ENCODE data around the gene MYL6B.

DNA sequence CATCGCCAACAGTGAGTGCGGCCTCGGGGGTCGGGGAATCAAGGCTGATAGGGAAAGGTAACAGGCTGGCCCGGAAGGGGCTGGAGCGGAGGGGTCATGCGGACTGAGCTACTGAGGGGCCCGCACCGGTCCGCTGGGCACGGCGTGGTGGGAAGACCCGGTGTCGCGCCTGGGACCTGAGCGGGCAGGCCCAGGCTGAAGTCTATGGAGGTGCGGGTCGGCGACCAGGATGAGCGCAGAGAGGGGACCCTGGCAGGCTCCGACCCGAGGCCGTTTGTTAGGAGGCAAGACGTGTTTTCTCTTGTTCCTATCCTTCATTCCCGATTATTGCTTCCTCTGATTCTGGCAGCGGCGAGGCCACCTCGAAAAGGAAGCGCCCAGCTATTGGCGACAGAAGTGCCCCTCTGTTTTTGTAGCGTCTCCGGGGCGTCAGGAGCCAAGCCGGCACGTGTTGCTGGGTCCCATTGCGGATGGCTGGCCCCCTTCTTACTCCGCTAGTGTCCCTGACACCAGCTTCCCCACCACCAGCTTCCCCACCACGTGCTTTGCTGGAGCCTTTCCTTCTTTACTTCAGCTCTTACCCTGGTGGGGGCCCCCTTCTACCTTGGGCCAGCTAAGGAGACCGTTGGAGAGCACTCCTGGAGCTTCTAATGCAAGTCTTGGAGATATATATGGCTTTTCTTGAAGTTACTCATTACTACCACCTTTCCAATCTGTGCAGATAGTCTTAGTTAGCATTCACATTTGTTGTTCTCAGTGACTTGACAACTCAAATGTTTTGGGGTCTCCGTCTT, 47.4 kb upstream of the MYL6B start:
- TF ChIP-seq EZH2 (IDR thresholded peaks at IDR 0.05; ENCODE audit: low read length, missing control alignments): no peak
- TF ChIP-seq, protein P1, sequence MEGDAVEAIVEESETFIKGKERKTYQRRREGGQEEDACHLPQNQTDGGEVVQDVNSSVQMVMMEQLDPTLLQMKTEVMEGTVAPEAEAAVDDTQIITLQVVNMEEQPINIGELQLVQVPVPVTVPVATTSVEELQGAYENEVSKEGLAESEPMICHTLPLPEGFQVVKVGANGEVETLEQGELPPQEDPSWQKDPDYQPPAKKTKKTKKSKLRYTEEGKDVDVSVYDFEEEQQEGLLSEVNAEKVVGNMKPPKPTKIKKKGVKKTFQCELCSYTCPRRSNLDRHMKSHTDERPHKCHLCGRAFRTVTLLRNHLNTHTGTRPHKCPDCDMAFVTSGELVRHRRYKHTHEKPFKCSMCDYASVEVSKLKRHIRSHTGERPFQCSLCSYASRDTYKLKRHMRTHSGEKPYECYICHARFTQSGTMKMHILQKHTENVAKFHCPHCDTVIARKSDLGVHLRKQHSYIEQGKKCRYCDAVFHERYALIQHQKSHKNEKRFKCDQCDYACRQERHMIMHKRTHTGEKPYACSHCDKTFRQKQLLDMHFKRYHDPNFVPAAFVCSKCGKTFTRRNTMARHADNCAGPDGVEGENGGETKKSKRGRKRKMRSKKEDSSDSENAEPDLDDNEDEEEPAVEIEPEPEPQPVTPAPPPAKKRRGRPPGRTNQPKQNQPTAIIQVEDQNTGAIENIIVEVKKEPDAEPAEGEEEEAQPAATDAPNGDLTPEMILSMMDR (conservative IDR thresholded peaks at IDR 0.05 in 1 of 2, IDR thresholded peaks at IDR 0.05 in 1 of 2; ENCODE audit: low read depth in 1 of 2, low read length in 2 of 2): no peak

Measured in fibroblast of lung (primary cell).